Uterus (tissue), 2 donors: Measurements from ENCODE around the gene FARS2.

Experiments
- POLR2A ChIP-seq, 2 donors: fragments of 450-650 bp; IDR thresholded peaks; one replicate each; pipeline ENCODE4 v1.6.1; 2016; ENCODE audit warnings: antibody characterized with exemption in 2 of 2, mild to moderate bottlenecking in 1 of 2, moderate library complexity in 1 of 2
- TF ChIP-seq, protein P1 (sequence below), 4 experiments: fragments of 200-600 bp in 2 of 4; fragments of 450-650 bp in 2 of 4; sonication (generic) in 2 of 4; IDR thresholded peaks; one replicate each; pipeline ENCODE4 v1.5.1; 2016 to 2019; ENCODE audit warnings: antibody characterized with exemption in 4 of 4, mild to moderate bottlenecking in 2 of 4, moderate library complexity in 1 of 4

DNA sequence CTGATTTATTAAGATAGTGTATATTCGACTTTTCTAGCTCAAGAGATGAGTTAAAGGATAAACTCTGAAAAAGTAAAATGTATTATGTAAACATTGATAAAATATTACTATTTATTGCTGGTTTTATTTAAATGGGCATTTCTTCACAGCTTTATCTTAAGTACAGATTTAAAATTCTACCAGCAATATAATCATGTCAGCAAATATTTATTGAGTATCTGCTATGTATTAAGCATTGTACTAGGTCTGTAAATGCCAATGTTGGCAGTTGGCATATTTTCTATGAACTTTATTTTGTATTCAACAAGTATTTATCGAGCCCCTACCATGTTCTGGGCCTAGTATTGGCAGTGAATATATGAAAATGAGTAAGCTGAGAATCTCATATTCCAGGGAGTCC, 231.0 kb downstream of the FARS2 start:
- TF ChIP-seq, protein P1, sequence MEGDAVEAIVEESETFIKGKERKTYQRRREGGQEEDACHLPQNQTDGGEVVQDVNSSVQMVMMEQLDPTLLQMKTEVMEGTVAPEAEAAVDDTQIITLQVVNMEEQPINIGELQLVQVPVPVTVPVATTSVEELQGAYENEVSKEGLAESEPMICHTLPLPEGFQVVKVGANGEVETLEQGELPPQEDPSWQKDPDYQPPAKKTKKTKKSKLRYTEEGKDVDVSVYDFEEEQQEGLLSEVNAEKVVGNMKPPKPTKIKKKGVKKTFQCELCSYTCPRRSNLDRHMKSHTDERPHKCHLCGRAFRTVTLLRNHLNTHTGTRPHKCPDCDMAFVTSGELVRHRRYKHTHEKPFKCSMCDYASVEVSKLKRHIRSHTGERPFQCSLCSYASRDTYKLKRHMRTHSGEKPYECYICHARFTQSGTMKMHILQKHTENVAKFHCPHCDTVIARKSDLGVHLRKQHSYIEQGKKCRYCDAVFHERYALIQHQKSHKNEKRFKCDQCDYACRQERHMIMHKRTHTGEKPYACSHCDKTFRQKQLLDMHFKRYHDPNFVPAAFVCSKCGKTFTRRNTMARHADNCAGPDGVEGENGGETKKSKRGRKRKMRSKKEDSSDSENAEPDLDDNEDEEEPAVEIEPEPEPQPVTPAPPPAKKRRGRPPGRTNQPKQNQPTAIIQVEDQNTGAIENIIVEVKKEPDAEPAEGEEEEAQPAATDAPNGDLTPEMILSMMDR (IDR thresholded peaks at IDR 0.05) = no peak
- TF ChIP-seq POLR2A (IDR thresholded peaks at IDR 0.05) = no peak
